ENCODE results near the gene COA3.

DNA sequence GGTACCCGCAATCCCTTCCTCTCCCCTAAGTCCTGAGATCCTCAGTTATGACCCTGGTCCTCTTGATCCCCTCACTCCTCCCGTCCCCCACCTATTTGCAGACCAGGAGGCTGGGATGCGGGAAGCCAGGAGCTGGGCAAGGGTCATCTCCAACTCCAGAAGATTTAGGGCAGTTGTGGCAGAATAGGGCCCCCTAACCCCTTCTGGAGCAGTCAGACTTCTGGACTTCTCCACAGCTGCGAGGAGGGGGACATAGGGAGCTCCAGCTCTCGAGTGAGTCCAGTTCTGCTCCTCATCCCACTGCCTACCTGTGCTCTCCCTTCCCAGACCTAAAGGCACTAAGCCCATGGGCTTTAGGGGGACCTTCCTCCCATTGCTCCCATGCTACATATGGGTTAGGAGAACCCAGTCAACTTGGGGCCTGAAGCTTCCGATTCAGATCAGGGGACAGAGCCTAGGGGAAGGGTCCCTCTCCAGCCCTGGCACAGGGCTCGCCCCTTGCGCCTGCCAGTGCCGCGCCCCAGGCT is 16.8 kb downstream of the COA3 start:
- TF ChIP-seq POLR2A (IDR thresholded peaks at IDR 0.05): no peak
- TF ChIP-seq, protein P1, sequence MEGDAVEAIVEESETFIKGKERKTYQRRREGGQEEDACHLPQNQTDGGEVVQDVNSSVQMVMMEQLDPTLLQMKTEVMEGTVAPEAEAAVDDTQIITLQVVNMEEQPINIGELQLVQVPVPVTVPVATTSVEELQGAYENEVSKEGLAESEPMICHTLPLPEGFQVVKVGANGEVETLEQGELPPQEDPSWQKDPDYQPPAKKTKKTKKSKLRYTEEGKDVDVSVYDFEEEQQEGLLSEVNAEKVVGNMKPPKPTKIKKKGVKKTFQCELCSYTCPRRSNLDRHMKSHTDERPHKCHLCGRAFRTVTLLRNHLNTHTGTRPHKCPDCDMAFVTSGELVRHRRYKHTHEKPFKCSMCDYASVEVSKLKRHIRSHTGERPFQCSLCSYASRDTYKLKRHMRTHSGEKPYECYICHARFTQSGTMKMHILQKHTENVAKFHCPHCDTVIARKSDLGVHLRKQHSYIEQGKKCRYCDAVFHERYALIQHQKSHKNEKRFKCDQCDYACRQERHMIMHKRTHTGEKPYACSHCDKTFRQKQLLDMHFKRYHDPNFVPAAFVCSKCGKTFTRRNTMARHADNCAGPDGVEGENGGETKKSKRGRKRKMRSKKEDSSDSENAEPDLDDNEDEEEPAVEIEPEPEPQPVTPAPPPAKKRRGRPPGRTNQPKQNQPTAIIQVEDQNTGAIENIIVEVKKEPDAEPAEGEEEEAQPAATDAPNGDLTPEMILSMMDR (IDR thresholded peaks at IDR 0.05): no peak

Data from uterus (tissue), 2 donors.